Thymus (tissue), 14 donors: ENCODE measurements around the gene ERBB4. TPM values are rescaled to one million over a fixed set of nuclear protein-coding genes. Genes with fewer than 3 reads are reported as not detected.

ENCODE experiments used
- DNase-seq, 9 donors: peaks; one replicate each; pipeline ENCODE4 v3.0.0-alpha.2; 2013; ENCODE audit warnings: low spot score in 9 of 9, low read depth in 6 of 9, missing footprints in 1 of 9
- H3K27ac ChIP-seq, 2 donors: one replicate each; pipeline ENCODE4 v1.5.1; 2013; ENCODE audit warnings: control low read depth in 1 of 2, low read depth in 1 of 2, low read length in 1 of 2, mild to moderate bottlenecking in 1 of 2, moderate library complexity in 1 of 2
- H3K27me3 ChIP-seq, 2 donors: one replicate each; pipeline ENCODE4 v1.5.1; 2013; ENCODE audit warnings: low read length in 1 of 2; ENCODE audit not compliant: control insufficient read depth in 2 of 2, insufficient read depth in 1 of 2
- H3K36me3 ChIP-seq, 2 donors: one replicate each; pipeline ENCODE4 v1.5.1; 2013; ENCODE audit warnings: low read length in 1 of 2, mild to moderate bottlenecking in 1 of 2, moderate library complexity in 1 of 2; ENCODE audit not compliant: control insufficient read depth in 2 of 2, insufficient read depth in 2 of 2
- H3K4me1 ChIP-seq, 2 donors: one replicate each; pipeline ENCODE4 v1.5.1; 2013; ENCODE audit warnings: low read length in 2 of 2; ENCODE audit not compliant: control insufficient read depth in 2 of 2, insufficient read depth in 2 of 2
- H3K4me3 ChIP-seq, 2 donors: one replicate each; pipeline ENCODE4 v1.5.1; 2013; ENCODE audit warnings: low read length in 2 of 2, control low read depth in 1 of 2, mild to moderate bottlenecking in 1 of 2
- H3K9me3 ChIP-seq, 2 donors: one replicate each; pipeline ENCODE4 v1.5.1; 2013; ENCODE audit warnings: low read length in 1 of 2, mild to moderate bottlenecking in 1 of 2; ENCODE audit not compliant: control insufficient read depth in 2 of 2, insufficient read depth in 1 of 2
- WGBS: extraction: QIAGEN DNeasy Blood & Tissue Kit; methylation state at CpG from one replicate; pipeline ENCODE4 v1.1.7; 2013; 5-methylcytosine and 5-hydroxymethylcytosine counted together
- long read RNA-seq, 10 donors: transcript quantifications; one replicate each; lab custom pipeline, GENCODE V29; 2026
- polyA plus RNA-seq: library from polyadenylated mRNA; stranded (reverse); fragments of 200-250 nt; gene quantifications from one replicate; pipeline ENCODE4 v1.2.3, GENCODE V29; 2013
- total RNA-seq: library from RNA; stranded (reverse); fragments of 120-200 nt; gene quantifications from one replicate; pipeline ENCODE4 v1.2.4, GENCODE V29; 2013
- donor health status: healthy.

The ERBB4 gene
- total RNA-seq, result 0.19 TPM
- polyA plus RNA-seq, result 0.16 TPM
- long read RNA-seq, donor 1, result 0 reads
- long read RNA-seq, donor 2, result 0 reads
- long read RNA-seq, donor 3, result 0 reads
- long read RNA-seq, donor 4, result 0 reads
- long read RNA-seq, donor 5, full-length matches to known transcripts, result 1 of 1 reads
- long read RNA-seq, donor 5, partial matches to known transcripts, result 0 of 1 reads
- long read RNA-seq, donor 5, other reads (novel, unspliced or antisense), result 0 of 1 reads
- long read RNA-seq, donor 6, result 0 reads
- long read RNA-seq, donor 7, result 0 reads
- long read RNA-seq, donor 8, result 0 reads
- long read RNA-seq, donor 9, result 0 reads
- long read RNA-seq, donor 10, result 0 reads

- Histone ChIP-seq H3K4me1 (peaks cover 0 to 9% of the 10 kb centered on the region in 2 donors), H3K27me3 (peaks cover 49 to 79% of the 10 kb centered on the region in 2 donors), H3K4me3 (peak within 1 kb of the TSS; percentile 21 to 26), H3K9me3 (peaks cover 1 to 5% of the 10 kb centered on the region in 2 donors), H3K36me3 (no peaks in the 10 kb centered on the region), H3K27ac (no peak within 1 kb of the TSS)
- DNase-seq, result no peak
- 2% methylated on average over 69 of the region's 69 CpGs for WGBS
These were observed at the start of gene ERBB4 for GRCh38 chr2:212538305-212539071. Gene ERBB4, minus strand, starts transcription at chr2:212538802. Its CDS starts 272 bp downstream, at chr2:212538530.

GRCh38 chr2:212580117-212580516 is 41.5 kb upstream of the ERBB4 start:
- DNase-seq, result no peak
- no peaks in the 10 kb centered on the region for H3K27me3 ChIP-seq
- no peak overlapping the region for H3K27ac ChIP-seq
- WGBS, result 96% methylated on average over 2 of the region's 2 CpGs
- H3K36me3 ChIP-seq, result no peaks in the 10 kb centered on the region
- no peak overlapping the region for H3K4me3 ChIP-seq
- H3K9me3 ChIP-seq, result no peaks in the 10 kb centered on the region
- H3K4me1 ChIP-seq, result no peaks in the 10 kb centered on the region

GRCh38 chr2:212556296-212556695 is 17.7 kb upstream of the ERBB4 start:
- Histone ChIP-seq H3K36me3 (no peaks in the 10 kb centered on the region), H3K4me3 (no peak overlapping the region), H3K27me3 (no peaks in the 10 kb centered on the region), H3K4me1 (no peaks in the 10 kb centered on the region), H3K9me3 (no peaks in the 10 kb centered on the region), H3K27ac (no peak overlapping the region)
- WGBS, result 91% methylated on average over 4 of the region's 4 CpGs
- DNase-seq, result no peak

GRCh38 chr2:212554233-212554632 is 15.6 kb upstream of the ERBB4 start:
- Histone ChIP-seq H3K36me3 (no peaks in the 10 kb centered on the region), H3K27me3 (no peaks in the 10 kb centered on the region), H3K4me1 (no peaks in the 10 kb centered on the region), H3K9me3 (no peaks in the 10 kb centered on the region), H3K27ac (no peak overlapping the region), H3K4me3 (no peak overlapping the region)
- WGBS, result 76% methylated on average over 2 of the region's 2 CpGs
- DNase-seq, result no peak

- Histone ChIP-seq H3K4me3 (no peak overlapping the region), H3K9me3 (no peaks in the 10 kb centered on the region), H3K27me3 (no peaks in the 10 kb centered on the region), H3K36me3 (no peaks in the 10 kb centered on the region), H3K27ac (no peak overlapping the region), H3K4me1 (no peaks in the 10 kb centered on the region)
- no peak for DNase-seq
These were observed 11.3 kb upstream of the ERBB4 start for GRCh38 chr2:212549941-212550340.

- Histone ChIP-seq H3K36me3 (no peaks in the 10 kb centered on the region), H3K27ac (no peak overlapping the region), H3K27me3 (no peaks in the 10 kb centered on the region), H3K4me3 (no peak overlapping the region), H3K9me3 (no peaks in the 10 kb centered on the region), H3K4me1 (no peaks in the 10 kb centered on the region)
- DNase-seq, result no peak
These were observed 10.9 kb upstream of the ERBB4 start for GRCh38 chr2:212549463-212549862.

GRCh38 chr2:212548455-212548819 is 9.8 kb upstream of the ERBB4 start:
- Histone ChIP-seq H3K4me1 (no peaks in the 10 kb centered on the region), H3K4me3 (no peak overlapping the region), H3K27me3 (no peaks in the 10 kb centered on the region), H3K27ac (no peak overlapping the region), H3K36me3 (no peaks in the 10 kb centered on the region), H3K9me3 (no peaks in the 10 kb centered on the region)
- 81% methylated on average over 1 of the region's 1 CpG for WGBS
- no peak for DNase-seq

GRCh38 chr2:212547716-212548454 is 9.3 kb upstream of the ERBB4 start:
- H3K4me3 ChIP-seq, result no peak overlapping the region
- H3K27ac ChIP-seq, result no peak overlapping the region
- no peaks in the 10 kb centered on the region for H3K9me3 ChIP-seq
- no peaks in the 10 kb centered on the region for H3K36me3 ChIP-seq
- no peak for DNase-seq
- H3K27me3 ChIP-seq, result no peaks in the 10 kb centered on the region
- no peaks in the 10 kb centered on the region for H3K4me1 ChIP-seq

- no peaks in the 10 kb centered on the region for H3K9me3 ChIP-seq
- no peak overlapping the region for H3K4me3 ChIP-seq
- DNase-seq, result no peak
- H3K27ac ChIP-seq, result no peak overlapping the region
- peaks cover 0 to 1% of the 10 kb centered on the region in 2 donors for H3K27me3 ChIP-seq
- no peaks in the 10 kb centered on the region for H3K4me1 ChIP-seq
- no peaks in the 10 kb centered on the region for H3K36me3 ChIP-seq
- 100% methylated on average over 1 of the region's 1 CpG for WGBS
These were observed 8.1 kb upstream of the ERBB4 start for GRCh38 chr2:212546669-212547068.
